Upper lobe of right lung (tissue), 1 donor: Measurements from ENCODE around the gene CHKB. TPM values are rescaled to one million over a fixed set of nuclear protein-coding genes. Genes with fewer than 3 reads are reported as not detected.

ENCODE experiments used
- ATAC-seq: fragments of 200-7000 bp; cut with Tn5 transposase; one replicate; pipeline ENCODE4 v1.9.1; 2020; ENCODE audit warnings: mild to moderate bottlenecking, moderate library complexity
- DNase-seq: peaks from one replicate; pipeline ENCODE4 v3.0.0-alpha.2; 2020
- H3K27ac ChIP-seq: fragments of 200-600 bp; one replicate; pipeline ENCODE4 v1.8.0; 2022
- H3K27me3 ChIP-seq: fragments of 200-600 bp; one replicate; pipeline ENCODE4 v1.8.0; 2022; ENCODE audit warnings: mild to moderate bottlenecking
- H3K36me3 ChIP-seq: fragments of 200-600 bp; one replicate; pipeline ENCODE4 v1.8.0; 2022
- H3K4me1 ChIP-seq: fragments of 200-600 bp; one replicate; pipeline ENCODE4 v1.8.0; 2022
- H3K4me3 ChIP-seq: fragments of 200-600 bp; one replicate; pipeline ENCODE4 v1.8.0; 2022; ENCODE audit warnings: mild to moderate bottlenecking
- H3K9me3 ChIP-seq: fragments of 200-600 bp; one replicate; pipeline ENCODE4 v1.8.0; 2022
- CTCF ChIP-seq: fragments of 200-600 bp; IDR thresholded peaks from one replicate; pipeline ENCODE4 v1.8.0; 2022; ENCODE audit warnings: antibody characterized with exemption
- intact Hi-C: fragments of 100-400 bp; cut with DNase I; formaldehyde crosslinking; loops from one replicate; pipeline ENCODE4 v1.11.0; 2022
- total RNA-seq: library from RNA; stranded (reverse); fragmentation: NEBNext Ultra II Directional; extraction: Animal tissue kit (Norgen Biotek cat#: 25700); gene quantifications from one replicate; pipeline ENCODE4 v1.2.1, GENCODE V29; 2021
- donor health status: DM: no; HTN: yes; CAD: no; lungs with severe emphysema.

CHKB gene
- total RNA-seq, 1 donor from 2014 or later = 66.7 TPM

- no peak for TF ChIP-seq CTCF
- Histone ChIP-seq H3K36me3 (no peaks in the 10 kb centered on the region), H3K27ac (no peak overlapping the region), H3K9me3 (no peaks in the 10 kb centered on the region), H3K27me3 (peaks cover 26% of the 10 kb centered on the region), H3K4me1 (no peaks in the 10 kb centered on the region), H3K4me3 (no peak overlapping the region)
- DNase-seq (peak; percentile 15), ATAC-seq (no peak)
- intact Hi-C loops = no loop called here
These were observed 14.4 kb upstream of the CHKB start for GRCh38 chr22:50597097-50597496.

GRCh38 chr22:50595189-50595588 lies 12.5 kb upstream of the CHKB start:
- ATAC-seq (no peak), DNase-seq (no peak)
- Histone ChIP-seq H3K4me1 (no peaks in the 10 kb centered on the region), H3K4me3 (no peak overlapping the region), H3K9me3 (no peaks in the 10 kb centered on the region), H3K36me3 (no peaks in the 10 kb centered on the region), H3K27me3 (peaks cover 17% of the 10 kb centered on the region), H3K27ac (no peak overlapping the region)
- no peak for TF ChIP-seq CTCF
- intact Hi-C loops = no loop called here

GRCh38 chr22:50587407-50587806 lies 4.8 kb upstream of the CHKB start:
- Histone ChIP-seq H3K36me3 (no peaks in the 10 kb centered on the region), H3K27me3 (no peaks in the 10 kb centered on the region), H3K27ac (no peak overlapping the region), H3K4me3 (no peak overlapping the region), H3K9me3 (no peaks in the 10 kb centered on the region), H3K4me1 (peaks cover 4% of the 10 kb centered on the region)
- intact Hi-C loops = no loop called here
- ATAC-seq (no peak), DNase-seq (peak; percentile 25)
- no peak for TF ChIP-seq CTCF

- Histone ChIP-seq H3K27me3 (no peaks in the 10 kb centered on the region), H3K27ac (no peak overlapping the region), H3K4me3 (no peak overlapping the region), H3K9me3 (no peaks in the 10 kb centered on the region), H3K36me3 (no peaks in the 10 kb centered on the region), H3K4me1 (peaks cover 9% of the 10 kb centered on the region)
- intact Hi-C loops = no loop called here
- ATAC-seq = no peak
- TF ChIP-seq CTCF = no peak
- DNase-seq = peak; percentile 18
These were observed 3.8 kb upstream of the CHKB start for GRCh38 chr22:50586416-50586815.

- no peak for ATAC-seq
These were observed 3.1 kb upstream of the CHKB start for GRCh38 chr22:50585781-50586180.

More at GRCh38 chr22:50585781-50586180, 3.1 kb upstream of the CHKB start:
- no peaks in the 10 kb centered on the region for H3K27me3 ChIP-seq
- H3K9me3 ChIP-seq = no peaks in the 10 kb centered on the region
- H3K4me3 ChIP-seq = no peak overlapping the region
- TF ChIP-seq CTCF = no peak
- H3K36me3 ChIP-seq = no peaks in the 10 kb centered on the region
- no peak overlapping the region for H3K27ac ChIP-seq
- peak; percentile 23 for DNase-seq
- intact Hi-C loops = no loop called here
- H3K4me1 ChIP-seq = peaks cover 13% of the 10 kb centered on the region
